ENCODE measurements around the gene HNF1B.

The HNF1B gene

GRCh38 chr17:37706446-37706845 lies 38.4 kb downstream of the HNF1B start:
- Histone ChIP-seq H3K27ac (ENCODE audit: low read depth, low read length) (no peak overlapping the region), H3K4me3 (ENCODE audit: low read length) (no peak overlapping the region), H3K27me3 (ENCODE audit: control insufficient read depth, insufficient read depth, low read length) (no peaks in the 10 kb centered on the region), H3K9ac (ENCODE audit: low read length) (no peak overlapping the region), H3K36me3 (ENCODE audit: control insufficient read depth, insufficient read depth, low read length) (peaks cover 6% of the 10 kb centered on the region), H3K4me1 (ENCODE audit: control insufficient read depth, insufficient read depth, low read length) (no peaks in the 10 kb centered on the region)

GRCh38 chr17:37702598-37702997 lies 42.3 kb downstream of the HNF1B start:
- no peaks in the 10 kb centered on the region for H3K27me3 ChIP-seq (ENCODE audit: control insufficient read depth, insufficient read depth, low read length)
- no peaks in the 10 kb centered on the region for H3K4me1 ChIP-seq (ENCODE audit: control insufficient read depth, insufficient read depth, low read length)
- no peak overlapping the region for H3K9ac ChIP-seq (ENCODE audit: low read length)
- no peak overlapping the region for H3K27ac ChIP-seq (ENCODE audit: low read depth, low read length)
- peaks cover 6% of the 10 kb centered on the region for H3K36me3 ChIP-seq (ENCODE audit: control insufficient read depth, insufficient read depth, low read length)
- no peak overlapping the region for H3K4me3 ChIP-seq (ENCODE audit: low read length)

- Histone ChIP-seq H3K27me3 (ENCODE audit: control insufficient read depth, insufficient read depth, low read length) (no peaks in the 10 kb centered on the region), H3K4me3 (ENCODE audit: low read length) (no peak overlapping the region), H3K9ac (ENCODE audit: low read length) (no peak overlapping the region), H3K36me3 (ENCODE audit: control insufficient read depth, insufficient read depth, low read length) (peaks cover 6% of the 10 kb centered on the region), H3K4me1 (ENCODE audit: control insufficient read depth, insufficient read depth, low read length) (no peaks in the 10 kb centered on the region), H3K27ac (ENCODE audit: low read depth, low read length) (no peak overlapping the region)
Measured at GRCh38 chr17:37701496-37701898, 43.4 kb downstream of the HNF1B start.

GRCh38 chr17:37700881-37701280 lies 44.0 kb downstream of the HNF1B start:
- no peak overlapping the region for H3K4me3 ChIP-seq (ENCODE audit: low read length)

GRCh38 chr17:37699285-37699973 lies 45.4 kb downstream of the HNF1B start:
- H3K27ac ChIP-seq (ENCODE audit: low read depth, low read length) = no peak overlapping the region
- H3K27me3 ChIP-seq (ENCODE audit: control insufficient read depth, insufficient read depth, low read length) = no peaks in the 10 kb centered on the region
- H3K4me1 ChIP-seq (ENCODE audit: control insufficient read depth, insufficient read depth, low read length) = no peaks in the 10 kb centered on the region
- H3K4me3 ChIP-seq (ENCODE audit: low read length) = no peak overlapping the region
- H3K9ac ChIP-seq (ENCODE audit: low read length) = no peak overlapping the region
- peaks cover 6% of the 10 kb centered on the region for H3K36me3 ChIP-seq (ENCODE audit: control insufficient read depth, insufficient read depth, low read length)

More at GRCh38 chr17:37700881-37701280, 44.0 kb downstream of the HNF1B start:
- H3K27me3 ChIP-seq (ENCODE audit: control insufficient read depth, insufficient read depth, low read length) = no peaks in the 10 kb centered on the region
- peaks cover 6% of the 10 kb centered on the region for H3K36me3 ChIP-seq (ENCODE audit: control insufficient read depth, insufficient read depth, low read length)
- no peak overlapping the region for H3K9ac ChIP-seq (ENCODE audit: low read length)
- no peaks in the 10 kb centered on the region for H3K4me1 ChIP-seq (ENCODE audit: control insufficient read depth, insufficient read depth, low read length)
- no peak overlapping the region for H3K27ac ChIP-seq (ENCODE audit: low read depth, low read length)

GRCh38 chr17:37698911-37699255 lies 46.0 kb downstream of the HNF1B start:
- H3K27ac ChIP-seq (ENCODE audit: low read depth, low read length) = no peak overlapping the region

GRCh38 chr17:37698132-37698910 lies 46.5 kb downstream of the HNF1B start:
- Histone ChIP-seq H3K9ac (ENCODE audit: low read length) (no peak overlapping the region), H3K27me3 (ENCODE audit: control insufficient read depth, insufficient read depth, low read length) (no peaks in the 10 kb centered on the region), H3K36me3 (ENCODE audit: control insufficient read depth, insufficient read depth, low read length) (no peaks in the 10 kb centered on the region)

More at GRCh38 chr17:37698911-37699255, 46.0 kb downstream of the HNF1B start:
- H3K27me3 ChIP-seq (ENCODE audit: control insufficient read depth, insufficient read depth, low read length) = no peaks in the 10 kb centered on the region
- H3K4me1 ChIP-seq (ENCODE audit: control insufficient read depth, insufficient read depth, low read length) = no peaks in the 10 kb centered on the region
- no peak overlapping the region for H3K9ac ChIP-seq (ENCODE audit: low read length)
- no peak overlapping the region for H3K4me3 ChIP-seq (ENCODE audit: low read length)
- peaks cover 3% of the 10 kb centered on the region for H3K36me3 ChIP-seq (ENCODE audit: control insufficient read depth, insufficient read depth, low read length)

GRCh38 chr17:37697381-37697780 lies 47.5 kb downstream of the HNF1B start:
- Histone ChIP-seq H3K36me3 (ENCODE audit: control insufficient read depth, insufficient read depth, low read length) (no peaks in the 10 kb centered on the region), H3K27me3 (ENCODE audit: control insufficient read depth, insufficient read depth, low read length) (no peaks in the 10 kb centered on the region), H3K9ac (ENCODE audit: low read length) (no peak overlapping the region), H3K4me3 (ENCODE audit: low read length) (no peak overlapping the region), H3K27ac (ENCODE audit: low read depth, low read length) (no peak overlapping the region), H3K4me1 (ENCODE audit: control insufficient read depth, insufficient read depth, low read length) (no peaks in the 10 kb centered on the region)

More at GRCh38 chr17:37698132-37698910, 46.5 kb downstream of the HNF1B start:
- Histone ChIP-seq H3K27ac (ENCODE audit: low read depth, low read length) (no peak overlapping the region), H3K4me3 (ENCODE audit: low read length) (no peak overlapping the region), H3K4me1 (ENCODE audit: control insufficient read depth, insufficient read depth, low read length) (no peaks in the 10 kb centered on the region)

GRCh38 chr17:37696366-37696765 lies 48.5 kb downstream of the HNF1B start:
- Histone ChIP-seq H3K9ac (ENCODE audit: low read length) (no peak overlapping the region), H3K27ac (ENCODE audit: low read depth, low read length) (no peak overlapping the region), H3K36me3 (ENCODE audit: control insufficient read depth, insufficient read depth, low read length) (no peaks in the 10 kb centered on the region), H3K4me3 (ENCODE audit: low read length) (no peak overlapping the region), H3K4me1 (ENCODE audit: control insufficient read depth, insufficient read depth, low read length) (no peaks in the 10 kb centered on the region), H3K27me3 (ENCODE audit: control insufficient read depth, insufficient read depth, low read length) (no peaks in the 10 kb centered on the region)

- no peaks in the 10 kb centered on the region for H3K36me3 ChIP-seq (ENCODE audit: control insufficient read depth, insufficient read depth, low read length)
- no peaks in the 10 kb centered on the region for H3K27me3 ChIP-seq (ENCODE audit: control insufficient read depth, insufficient read depth, low read length)
- no peak overlapping the region for H3K9ac ChIP-seq (ENCODE audit: low read length)
- no peaks in the 10 kb centered on the region for H3K4me1 ChIP-seq (ENCODE audit: control insufficient read depth, insufficient read depth, low read length)
- H3K4me3 ChIP-seq (ENCODE audit: low read length) = no peak overlapping the region
- H3K27ac ChIP-seq (ENCODE audit: low read depth, low read length) = no peak overlapping the region
Measured at GRCh38 chr17:37695726-37696125, 49.1 kb downstream of the HNF1B start.

GRCh38 chr17:37694734-37695133 lies 50.1 kb downstream of the HNF1B start:
- H3K4me3 ChIP-seq (ENCODE audit: low read length) = no peak overlapping the region
- H3K36me3 ChIP-seq (ENCODE audit: control insufficient read depth, insufficient read depth, low read length) = no peaks in the 10 kb centered on the region
- H3K4me1 ChIP-seq (ENCODE audit: control insufficient read depth, insufficient read depth, low read length) = no peaks in the 10 kb centered on the region
- no peak overlapping the region for H3K9ac ChIP-seq (ENCODE audit: low read length)
- no peaks in the 10 kb centered on the region for H3K27me3 ChIP-seq (ENCODE audit: control insufficient read depth, insufficient read depth, low read length)
- H3K27ac ChIP-seq (ENCODE audit: low read depth, low read length) = no peak overlapping the region

GRCh38 chr17:37693328-37693727 lies 51.5 kb downstream of the HNF1B start:
- no peak overlapping the region for H3K27ac ChIP-seq (ENCODE audit: low read depth, low read length)
- no peaks in the 10 kb centered on the region for H3K27me3 ChIP-seq (ENCODE audit: control insufficient read depth, insufficient read depth, low read length)
- H3K36me3 ChIP-seq (ENCODE audit: control insufficient read depth, insufficient read depth, low read length) = no peaks in the 10 kb centered on the region
- no peak overlapping the region for H3K9ac ChIP-seq (ENCODE audit: low read length)
- no peaks in the 10 kb centered on the region for H3K4me1 ChIP-seq (ENCODE audit: control insufficient read depth, insufficient read depth, low read length)
- no peak overlapping the region for H3K4me3 ChIP-seq (ENCODE audit: low read length)

- no peak overlapping the region for H3K9ac ChIP-seq (ENCODE audit: low read length)
Measured at GRCh38 chr17:37691807-37692206, 53.1 kb downstream of the HNF1B start.

More at GRCh38 chr17:37691807-37692206, 53.1 kb downstream of the HNF1B start:
- Histone ChIP-seq H3K27ac (ENCODE audit: low read depth, low read length) (no peak overlapping the region), H3K36me3 (ENCODE audit: control insufficient read depth, insufficient read depth, low read length) (no peaks in the 10 kb centered on the region), H3K4me3 (ENCODE audit: low read length) (no peak overlapping the region), H3K4me1 (ENCODE audit: control insufficient read depth, insufficient read depth, low read length) (no peaks in the 10 kb centered on the region), H3K27me3 (ENCODE audit: control insufficient read depth, insufficient read depth, low read length) (no peaks in the 10 kb centered on the region)

All from rectal smooth muscle tissue (tissue), 1 donor.